Measurements from ENCODE around the gene LYRM7.

GRCh38 chr5:131156957-131157356 is 13.8 kb upstream of the LYRM7 start:
- TF ChIP-seq ZNF274 (IDR thresholded peaks at IDR 0.05; ENCODE audit: low read depth, low read length) (no peak), YY1 (IDR thresholded peaks at IDR 0.05; ENCODE audit: insufficient read depth, insufficient read length) (no peak), SUZ12 (IDR thresholded peaks at IDR 0.05; ENCODE audit: extremely low read depth, insufficient read depth, insufficient read length) (no peak)

All from NT2/D1 (cell line).